Trophoblast cell (in vitro differentiated cells and primary cell): Measurements from ENCODE around the gene MEF2A.
"Not testable (repeated sequence)": the region's sequence is repeated elsewhere in the genome, so short reads cannot be mapped to it uniquely, and the experiment has no call there.

Experiments used
- DNase-seq, 2 donors: peaks; one replicate each; pipeline ENCODE4 v3.0.0-alpha.2; 2016
- H2AFZ ChIP-seq: 2 replicates; pipeline ENCODE4 v1.6.1; 2013; ENCODE audit warnings: low read length, moderate library complexity, mild to moderate bottlenecking; ENCODE audit not compliant: insufficient read depth, poor library complexity
- H2AK5ac ChIP-seq: 2 replicates; pipeline ENCODE4 v1.6.1; 2013; ENCODE audit warnings: mild to moderate bottlenecking, low read length
- H2BK120ac ChIP-seq: 2 replicates; pipeline ENCODE4 v1.6.1; 2013; ENCODE audit warnings: low read length, mild to moderate bottlenecking, moderate library complexity; ENCODE audit not compliant: insufficient read depth, poor library complexity
- H2BK12ac ChIP-seq: 2 replicates; pipeline ENCODE4 v1.6.1; 2013; ENCODE audit warnings: mild to moderate bottlenecking, low read length, moderate library complexity
- H2BK5ac ChIP-seq: 2 replicates; pipeline ENCODE4 v1.6.1; 2013; ENCODE audit warnings: low read length, low read depth, moderate library complexity, mild to moderate bottlenecking; ENCODE audit not compliant: poor library complexity
- H3K14ac ChIP-seq: 2 replicates; pipeline ENCODE4 v1.6.1; 2013; ENCODE audit warnings: mild to moderate bottlenecking, low read length
- H3K18ac ChIP-seq: 2 replicates; pipeline ENCODE4 v1.6.1; 2013; ENCODE audit warnings: mild to moderate bottlenecking, low read length
- H3K23ac ChIP-seq: 2 replicates; pipeline ENCODE4 v1.6.1; 2013; ENCODE audit warnings: low read length
- H3K27ac ChIP-seq: 2 replicates; pipeline ENCODE4 v1.5.1; 2013; ENCODE audit warnings: low read depth, mild to moderate bottlenecking, inconsistent platforms, low read length, moderate library complexity
- H3K27me3 ChIP-seq: 2 replicates; pipeline ENCODE4 v1.6.1; 2013; ENCODE audit warnings: inconsistent platforms, mild to moderate bottlenecking, low read length, moderate library complexity; ENCODE audit not compliant: insufficient read depth
- H3K36me3 ChIP-seq, 2 experiments: 1 replicate in 1 of 2; 2 replicates in 1 of 2; pipeline ENCODE4 v1.6.1; 2013; ENCODE audit warnings: low read length in 2 of 2, mild to moderate bottlenecking in 2 of 2, moderate library complexity in 1 of 2; ENCODE audit not compliant: insufficient read depth in 2 of 2, control insufficient read depth in 1 of 2
- H3K4ac ChIP-seq: 2 replicates; pipeline ENCODE4 v1.6.1; 2013; ENCODE audit warnings: low read depth, mild to moderate bottlenecking, low read length, moderate library complexity
- H3K4me1 ChIP-seq, 2 experiments: 1 replicate in 1 of 2; 2 replicates in 1 of 2; pipeline ENCODE4 v1.6.1; 2013; ENCODE audit warnings: low read length in 2 of 2, mild to moderate bottlenecking in 2 of 2, moderate library complexity in 1 of 2; ENCODE audit not compliant: insufficient read depth in 2 of 2, control insufficient read depth in 1 of 2
- H3K4me2 ChIP-seq: 2 replicates; pipeline ENCODE4 v1.6.1; 2013; ENCODE audit warnings: inconsistent platforms, mild to moderate bottlenecking, low read length, moderate library complexity
- H3K4me3 ChIP-seq: 2 replicates; pipeline ENCODE4 v1.5.1; 2013; ENCODE audit warnings: mild to moderate bottlenecking, low read depth, low read length, inconsistent platforms
- H3K79me1 ChIP-seq: one replicate; pipeline ENCODE4 v1.6.1; 2013; ENCODE audit warnings: low read length
- H3K79me2 ChIP-seq: 2 replicates; pipeline ENCODE4 v1.6.1; 2013; ENCODE audit warnings: low read length, mild to moderate bottlenecking; ENCODE audit not compliant: control insufficient read depth, insufficient read depth, poor library complexity
- H3K9ac ChIP-seq: 2 replicates; pipeline ENCODE4 v1.6.1; 2013; ENCODE audit warnings: mild to moderate bottlenecking, low read length
- H3K9me3 ChIP-seq: 2 replicates; pipeline ENCODE4 v1.6.1; 2013; ENCODE audit warnings: low read depth, mild to moderate bottlenecking, control low read depth, inconsistent platforms, low read length; ENCODE audit not compliant: insufficient read depth
- H4K12ac ChIP-seq: 2 replicates; pipeline ENCODE4 v1.6.1; 2013; ENCODE audit warnings: low read depth, mild to moderate bottlenecking, low read length, moderate library complexity
- H4K8ac ChIP-seq: 2 replicates; pipeline ENCODE4 v1.6.1; 2013; ENCODE audit warnings: low read depth, mild to moderate bottlenecking, low read length, moderate library complexity
- H4K91ac ChIP-seq: one replicate; pipeline ENCODE4 v1.6.1; 2013; ENCODE audit warnings: low read depth, mild to moderate bottlenecking, low read length, moderate library complexity
- WGBS: extraction: QIAGEN DNeasy Blood & Tissue Kit; methylation state at CpG from one replicate; pipeline ENCODE4 v1.1.7; 2013; ENCODE audit warnings: missing lambda C conversion rate; ENCODE audit not compliant: insufficient read length, insufficient coverage; ENCODE audit errors: extremely low coverage; 5-methylcytosine and 5-hydroxymethylcytosine counted together

The MEF2A gene

DNA sequence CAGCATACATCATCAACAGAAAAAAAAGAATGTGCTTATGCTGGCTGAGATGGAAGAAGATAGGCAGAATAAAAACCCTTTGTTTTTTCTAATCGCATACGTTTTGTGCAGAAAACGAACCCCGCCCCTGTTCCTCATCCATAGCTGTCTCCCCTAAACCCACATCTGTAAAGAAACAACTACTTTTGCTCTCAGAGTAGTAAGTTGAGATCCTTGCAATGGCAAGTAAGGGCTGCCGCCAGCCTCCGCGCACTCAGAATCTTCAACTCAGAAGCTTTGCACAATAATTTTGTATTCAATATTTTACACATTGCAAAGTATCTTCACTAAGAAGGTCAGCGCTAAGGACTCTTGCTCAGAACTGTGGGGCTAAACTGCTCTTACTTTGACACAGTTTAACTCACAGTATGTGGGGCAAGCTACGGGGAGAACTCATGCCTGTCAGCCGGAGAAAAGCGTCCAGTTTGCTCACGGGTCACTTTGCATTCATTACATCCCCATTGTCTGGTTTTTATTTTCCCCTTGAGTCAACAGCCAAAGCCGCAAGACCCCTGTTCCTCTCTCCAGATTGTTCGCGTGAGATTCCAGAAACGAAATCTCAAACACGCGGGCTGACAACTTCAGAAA, 166.5 kb downstream of the MEF2A start:
- peaks cover 4% of the 10 kb centered on the region for H3K79me2 ChIP-seq
- no peak overlapping the region for H3K27ac ChIP-seq
- H2BK12ac ChIP-seq = no peak overlapping the region
- H3K79me1 ChIP-seq = peaks cover 8% of the 10 kb centered on the region
- H3K4me1 ChIP-seq = peaks cover 4 to 8% of the 10 kb centered on the region in 2 experiments
- H3K4ac ChIP-seq = no peak overlapping the region
- H3K14ac ChIP-seq = no peak overlapping the region
- peak overlapping the region; percentile 16 for H3K9ac ChIP-seq
- no peak overlapping the region for H2BK120ac ChIP-seq
- H4K91ac ChIP-seq = no peak overlapping the region
- peak overlapping the region; percentile 87 for H3K4me3 ChIP-seq
- H4K8ac ChIP-seq = no peak overlapping the region
- H4K12ac ChIP-seq = no peak overlapping the region
- H2BK5ac ChIP-seq = no peak overlapping the region
- H3K4me2 ChIP-seq = peak overlapping the region; percentile 92
- H3K18ac ChIP-seq = no peak overlapping the region
- no peak overlapping the region for H2AFZ ChIP-seq
- peak; percentile 39 to 57 for DNase-seq
- H2AK5ac ChIP-seq = no peak overlapping the region
- WGBS = no CpG with 5 or more reads among the region's 18 CpGs
- no peak overlapping the region for H3K23ac ChIP-seq
- H3K36me3 ChIP-seq = peaks cover 8 to 9% of the 10 kb centered on the region in 2 experiments
- no peaks in the 10 kb centered on the region for H3K27me3 ChIP-seq
- peaks cover 2% of the 10 kb centered on the region for H3K9me3 ChIP-seq

DNA sequence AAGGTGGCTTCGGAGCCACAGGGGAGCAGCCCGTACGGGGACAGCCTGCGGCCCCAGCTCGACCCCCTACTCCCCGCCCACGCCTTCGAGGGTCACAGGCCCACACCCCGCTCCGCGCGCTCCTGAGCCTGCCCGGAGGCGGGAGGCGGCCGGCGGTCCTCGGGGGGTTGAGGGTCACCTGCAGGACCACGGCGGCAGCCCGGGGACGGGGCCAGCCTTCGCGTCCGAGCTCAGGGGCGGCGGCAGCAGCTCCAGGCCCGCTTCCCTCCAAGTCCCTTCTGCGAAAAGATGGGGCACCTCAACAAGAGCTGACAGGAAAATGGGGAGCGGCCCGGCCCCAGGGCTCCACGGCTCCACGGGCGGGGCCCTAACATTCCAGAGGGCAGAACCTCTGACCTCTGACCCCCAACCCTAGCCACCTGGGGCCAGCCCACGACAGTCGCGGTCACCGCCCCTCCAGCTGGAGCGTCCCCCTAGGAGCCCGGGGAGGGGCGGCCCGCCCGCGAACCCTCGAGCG, 167.0 kb downstream of the MEF2A start:
- no peak overlapping the region for H3K4ac ChIP-seq
- H4K91ac ChIP-seq = peak overlapping the region; percentile 45
- H3K27me3 ChIP-seq = no peaks in the 10 kb centered on the region
- peak overlapping the region; percentile 6 for H3K18ac ChIP-seq
- H4K8ac ChIP-seq = peak overlapping the region; percentile 34
- no peak for DNase-seq
- peaks cover under 1% of the 10 kb centered on the region for H3K9me3 ChIP-seq
- H2BK120ac ChIP-seq = peak overlapping the region; percentile 5
- H3K79me2 ChIP-seq = peaks cover 4% of the 10 kb centered on the region
- H3K23ac ChIP-seq = no peak overlapping the region
- H2BK5ac ChIP-seq = no peak overlapping the region
- peaks cover 4 to 8% of the 10 kb centered on the region in 2 experiments for H3K4me1 ChIP-seq
- peak overlapping the region; percentile 92 for H3K4me2 ChIP-seq
- H3K36me3 ChIP-seq = peaks cover 6 to 9% of the 10 kb centered on the region in 2 experiments
- H2AK5ac ChIP-seq = no peak overlapping the region
- H4K12ac ChIP-seq = peak overlapping the region; percentile 9
- H3K4me3 ChIP-seq = peak overlapping the region; percentile 87
- H3K79me1 ChIP-seq = peaks cover 8% of the 10 kb centered on the region
- H3K27ac ChIP-seq = no peak overlapping the region
- peak overlapping the region; percentile 46 for H3K9ac ChIP-seq
- WGBS = no CpG with 5 or more reads among the region's 46 CpGs
- peak overlapping the region; percentile 16 for H3K14ac ChIP-seq
- H2AFZ ChIP-seq = peak overlapping the region; percentile 12
- H2BK12ac ChIP-seq = no peak overlapping the region

DNA sequence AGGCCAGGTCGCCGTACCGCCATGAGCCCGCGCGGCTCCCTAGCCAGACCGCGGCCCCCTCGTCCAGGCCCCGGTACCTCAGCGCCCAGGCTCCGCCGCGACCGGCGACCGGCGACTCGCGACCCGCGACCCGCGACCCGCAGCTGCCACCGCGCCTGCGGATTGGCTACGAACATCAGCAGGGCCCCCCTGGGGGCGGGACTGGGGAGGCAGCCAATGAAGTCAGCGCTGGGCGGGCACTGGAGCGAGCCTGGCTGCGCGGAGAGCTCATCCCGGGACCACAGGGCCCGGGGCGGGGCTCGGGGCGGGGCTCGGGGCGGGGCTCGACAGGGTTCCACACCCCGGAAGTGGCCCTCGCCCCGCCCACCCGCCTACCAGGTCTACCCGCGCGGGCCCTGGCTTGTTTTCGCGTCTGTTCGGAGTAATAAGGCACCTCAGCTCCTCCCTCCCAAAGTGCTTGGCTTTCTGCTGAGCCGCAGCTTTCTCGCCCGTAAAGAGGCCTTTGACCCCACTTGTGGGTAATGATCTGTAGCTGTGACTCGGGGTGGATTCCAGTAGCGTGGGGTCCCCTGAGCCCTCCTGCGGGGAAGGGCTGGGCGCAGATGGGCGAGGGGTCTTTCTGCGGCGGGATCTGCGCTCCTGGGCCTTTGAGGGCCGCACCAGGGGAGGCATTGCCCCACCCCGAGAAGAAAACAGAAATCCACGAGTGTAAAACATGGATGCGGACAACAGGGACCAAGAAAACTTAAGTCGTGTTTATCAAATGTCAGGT, 167.7 kb downstream of the MEF2A start, which contains the start of gene LYSMD4:
Gene LYSMD4 (minus strand): TSS at position 170 of the 772 bp plus-strand sequence. CDS start 1,438 bp downstream, outside the sequence.
- WGBS = no CpG with 5 or more reads among the region's 69 CpGs
- DNase-seq = peak; percentile 97

DNA sequence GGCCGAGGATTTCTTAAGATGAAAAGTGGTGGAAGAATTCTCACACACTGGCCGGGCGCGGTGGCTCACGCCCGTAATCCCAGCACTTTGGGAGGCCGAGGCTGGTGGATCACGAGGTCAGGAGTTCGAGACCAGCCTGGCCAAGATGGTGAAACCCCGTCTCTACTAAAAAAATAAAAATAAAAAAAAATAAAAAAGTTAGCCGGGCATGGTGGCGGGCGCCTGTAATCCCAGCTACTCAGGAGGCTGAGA, 168.2 kb downstream of the MEF2A start:
- H3K4ac ChIP-seq, H3K9ac ChIP-seq, H3K27me3 ChIP-seq, H3K79me1 ChIP-seq, H2BK120ac ChIP-seq, H3K36me3 ChIP-seq, H3K4me2 ChIP-seq, H2AFZ ChIP-seq, H2BK12ac ChIP-seq, H3K4me1 ChIP-seq, H2BK5ac ChIP-seq, H3K27ac ChIP-seq, H4K91ac ChIP-seq, H2AK5ac ChIP-seq, DNase-seq, H3K23ac ChIP-seq, H3K18ac ChIP-seq, H3K79me2 ChIP-seq, H3K14ac ChIP-seq, H3K9me3 ChIP-seq, H3K4me3 ChIP-seq: not testable (repeated sequence)
- no CpG with 5 or more reads among the region's 13 CpGs for WGBS
- Histone ChIP-seq H4K8ac (peak overlapping the region; percentile 98), H4K12ac (peak overlapping the region; percentile 49)

More for the DNA sequence above, 167.7 kb downstream of the MEF2A start, which contains the start of gene LYSMD4:
- peaks cover 4 to 8% of the 10 kb centered on the region in 2 experiments for H3K4me1 ChIP-seq
- H4K91ac ChIP-seq = peak within 1 kb of the TSS; percentile 74
- no peak within 1 kb of the TSS for H3K27ac ChIP-seq
- H3K23ac ChIP-seq = no peak within 1 kb of the TSS
- peak within 1 kb of the TSS; percentile 49 for H4K12ac ChIP-seq
- H3K9ac ChIP-seq = peak within 1 kb of the TSS; percentile 46
- no peak within 1 kb of the TSS for H2AK5ac ChIP-seq
- H3K4ac ChIP-seq = no peak within 1 kb of the TSS
- H3K4me3 ChIP-seq = peak within 1 kb of the TSS; percentile 87
- peaks cover 3 to 5% of the 10 kb centered on the region in 2 experiments for H3K36me3 ChIP-seq
- H3K4me2 ChIP-seq = peak within 1 kb of the TSS; percentile 92
- H3K9me3 ChIP-seq = no peaks in the 10 kb centered on the region
- H3K79me1 ChIP-seq = peaks cover 8% of the 10 kb centered on the region
- H3K14ac ChIP-seq = peak within 1 kb of the TSS; percentile 23
- H3K18ac ChIP-seq = peak within 1 kb of the TSS; percentile 18
- H2BK5ac ChIP-seq = peak within 1 kb of the TSS; percentile 7
- no peak within 1 kb of the TSS for H2BK12ac ChIP-seq
- H4K8ac ChIP-seq = peak within 1 kb of the TSS; percentile 98
- peak within 1 kb of the TSS; percentile 13 for H2BK120ac ChIP-seq
- H3K27me3 ChIP-seq = no peaks in the 10 kb centered on the region
- peak within 1 kb of the TSS; percentile 71 for H2AFZ ChIP-seq
- peaks cover 4% of the 10 kb centered on the region for H3K79me2 ChIP-seq
